Neural cell (in vitro differentiated cells): ENCODE measurements around the gene PRAC1.

ENCODE experiments used
- POLR2AphosphoS5 ChIP-seq: IDR thresholded peaks from 2 replicates; pipeline ENCODE4 v1.6.1; 2012
- RAD21 ChIP-seq: fragments of 450-650 bp; conservative IDR thresholded peaks from 2 replicates; pipeline ENCODE4 v1.6.1; 2014; ENCODE audit warnings: antibody characterized with exemption, mild to moderate bottlenecking, moderate library complexity
- TF ChIP-seq, protein P1 (sequence below): fragments of 450-650 bp; IDR thresholded peaks from 2 replicates; pipeline ENCODE4 v1.5.1; 2014; ENCODE audit warnings: antibody characterized with exemption, mild to moderate bottlenecking, moderate library complexity; ENCODE audit not compliant: poor library complexity, severe bottlenecking

GRCh38 chr17:48690655-48691054, 31.7 kb downstream of the PRAC1 start:
- TF ChIP-seq, protein P1, sequence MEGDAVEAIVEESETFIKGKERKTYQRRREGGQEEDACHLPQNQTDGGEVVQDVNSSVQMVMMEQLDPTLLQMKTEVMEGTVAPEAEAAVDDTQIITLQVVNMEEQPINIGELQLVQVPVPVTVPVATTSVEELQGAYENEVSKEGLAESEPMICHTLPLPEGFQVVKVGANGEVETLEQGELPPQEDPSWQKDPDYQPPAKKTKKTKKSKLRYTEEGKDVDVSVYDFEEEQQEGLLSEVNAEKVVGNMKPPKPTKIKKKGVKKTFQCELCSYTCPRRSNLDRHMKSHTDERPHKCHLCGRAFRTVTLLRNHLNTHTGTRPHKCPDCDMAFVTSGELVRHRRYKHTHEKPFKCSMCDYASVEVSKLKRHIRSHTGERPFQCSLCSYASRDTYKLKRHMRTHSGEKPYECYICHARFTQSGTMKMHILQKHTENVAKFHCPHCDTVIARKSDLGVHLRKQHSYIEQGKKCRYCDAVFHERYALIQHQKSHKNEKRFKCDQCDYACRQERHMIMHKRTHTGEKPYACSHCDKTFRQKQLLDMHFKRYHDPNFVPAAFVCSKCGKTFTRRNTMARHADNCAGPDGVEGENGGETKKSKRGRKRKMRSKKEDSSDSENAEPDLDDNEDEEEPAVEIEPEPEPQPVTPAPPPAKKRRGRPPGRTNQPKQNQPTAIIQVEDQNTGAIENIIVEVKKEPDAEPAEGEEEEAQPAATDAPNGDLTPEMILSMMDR, result no peak
- TF ChIP-seq POLR2AphosphoS5, result no peak
- TF ChIP-seq RAD21, result no peak
